ENCODE measurements around the gene PNPLA8.

- TF ChIP-seq CTCF (IDR thresholded peaks at IDR 0.05) = no peak
- TF ChIP-seq POLR2A (IDR thresholded peaks at IDR 0.05) = no peak
Observed at GRCh38 chr7:108499566-108499965, 26.4 kb downstream of the PNPLA8 start.

Measured in body of pancreas (tissue), 4 donors.